Activated T-helper 2 cell treated with anti-CD3 and anti-CD28 coated beads, Interferon-gamma antibody, Interleukin-2, Interleukin-4, amounts not matched to agents 10 μg/mL and 5 μg/mL and 100 μg/mL, durations not matched to agents 14 hours and 24 hours and 36 hours (primary cell): ENCODE results near the gene KIF20A. TPM values are rescaled to one million over a fixed set of nuclear protein-coding genes. Genes with fewer than 3 reads are reported as not detected.

Experiments used
- total RNA-seq: library from RNA; stranded (reverse); gene quantifications from 2 replicates; pipeline ENCODE4 v1.2.3, GENCODE V29; 2022

The KIF20A gene
- total RNA-seq, 1 donor from 2014 or later: 30.3 TPM

Other genes starting within 250 kb of the KIF20A start
- gene FAM13B, start 146.0 kb upstream of the KIF20A start, total RNA-seq: 20.3 and 22.8 TPM in 2 replicates
- not detected in 2 replicates for gene WNT8A, start 95.1 kb upstream of the KIF20A start, total RNA-seq
- gene NME5, start 39.7 kb upstream of the KIF20A start, total RNA-seq: not detected in 2 replicates
- 45.4 and 48.4 TPM in 2 replicates for gene BRD8, start 482 bp upstream of the KIF20A start, total RNA-seq
- gene CDC23, start 34.2 kb downstream of the KIF20A start, total RNA-seq: 41.5 and 45.8 TPM in 2 replicates
- gene GFRA3, start 95.5 kb downstream of the KIF20A start, total RNA-seq: 0.16 and 0.32 TPM in 2 replicates
- gene CDC25C, start 152.7 kb downstream of the KIF20A start, total RNA-seq: 8.4 and 9.0 TPM in 2 replicates
- gene FAM53C, start 159.2 kb downstream of the KIF20A start, total RNA-seq: 24.4 and 26.1 TPM in 2 replicates
- gene KDM3B, start 173.6 kb downstream of the KIF20A start, total RNA-seq: 52.8 and 54.5 TPM in 2 replicates